NCI-H2029 treated with DMSO at 0.1 percent for 48 hours (cell line): Measurements from ENCODE around the gene C12orf54.
"Not testable (repeated sequence)": the region's sequence is repeated elsewhere in the genome, so short reads cannot be mapped to it uniquely, and the experiment has no call there.

Experiments
- DNase-seq: peaks from one replicate; lab custom pipeline; 2025; lab: John Stamatoyannopoulos, UW

Gene C12orf54

GRCh38 chr12:48510111-48510510, 27.8 kb downstream of the C12orf54 start:
- no peak for DNase-seq

- DNase-seq, result no peak
Measured at GRCh38 chr12:48512855-48513254, 30.6 kb downstream of the C12orf54 start.

DNA sequence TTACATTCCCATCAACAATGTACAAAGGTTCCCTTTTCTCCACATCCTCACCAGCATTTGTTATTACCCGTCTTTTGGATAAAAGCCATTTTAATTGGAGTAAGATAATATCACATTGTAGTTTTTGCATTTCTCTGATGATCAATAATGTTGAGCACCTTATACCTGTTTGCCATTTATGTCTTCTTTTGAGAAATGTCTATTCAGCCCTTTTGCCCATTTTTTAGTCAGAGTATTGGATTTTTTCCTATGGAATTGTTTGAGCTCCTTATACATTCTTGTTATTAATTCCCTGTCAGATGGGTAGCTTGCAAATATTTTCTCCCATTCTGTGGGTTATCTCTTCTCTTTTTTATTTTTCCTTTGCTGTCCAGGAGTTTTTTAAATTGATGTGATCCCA, 32.4 kb downstream of the C12orf54 start:
- DNase-seq, result no peak

- DNase-seq, result not testable (repeated sequence)
Measured at GRCh38 chr12:48520381-48520780, 38.1 kb downstream of the C12orf54 start.

GRCh38 chr12:48525332-48525731, 43.0 kb downstream of the C12orf54 start, which contains the start of gene OR8S1:
TSS of gene OR8S1 (plus strand) at chr12:48525632. CDS start at chr12:48525632, 0 bp downstream.
- no peak for DNase-seq

DNA sequence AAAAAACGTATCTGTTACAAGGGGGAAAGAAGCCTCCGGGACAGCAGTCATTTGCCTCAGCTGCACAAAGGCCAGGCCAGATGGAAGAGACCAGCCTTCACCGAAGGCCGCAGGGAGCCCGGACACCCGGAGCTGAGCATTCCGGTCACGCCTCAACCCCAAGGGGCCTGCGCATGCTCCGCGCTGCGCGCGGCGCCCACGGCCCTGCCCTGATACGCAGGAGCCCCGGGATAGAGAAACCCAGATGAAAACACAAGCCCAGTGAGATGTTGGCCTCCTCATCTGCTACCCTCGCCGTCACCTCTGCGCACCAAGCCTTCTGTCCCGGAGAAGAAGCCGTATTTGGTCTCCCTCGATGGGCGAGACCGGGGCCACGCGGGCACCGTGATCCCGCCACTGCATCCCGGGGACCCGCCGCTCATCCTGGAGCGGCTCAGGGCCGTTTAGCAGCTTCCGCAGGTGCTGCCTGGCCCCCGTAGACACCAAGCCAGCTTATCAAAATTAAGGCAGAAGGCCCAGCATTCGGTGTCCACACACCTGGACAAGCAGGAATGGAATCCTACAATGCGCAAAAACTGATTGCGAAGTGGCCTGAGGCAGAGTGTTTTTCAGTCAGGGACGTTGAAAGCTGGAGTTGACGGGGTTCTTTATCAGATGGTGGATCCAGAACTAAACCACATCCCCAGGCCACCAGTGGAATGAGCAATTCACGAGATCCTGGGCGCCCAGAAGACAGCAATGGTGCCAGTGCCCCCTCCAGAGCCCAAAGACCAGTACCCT, 45.8 kb downstream of the C12orf54 start:
- DNase-seq, result no peak

DNA sequence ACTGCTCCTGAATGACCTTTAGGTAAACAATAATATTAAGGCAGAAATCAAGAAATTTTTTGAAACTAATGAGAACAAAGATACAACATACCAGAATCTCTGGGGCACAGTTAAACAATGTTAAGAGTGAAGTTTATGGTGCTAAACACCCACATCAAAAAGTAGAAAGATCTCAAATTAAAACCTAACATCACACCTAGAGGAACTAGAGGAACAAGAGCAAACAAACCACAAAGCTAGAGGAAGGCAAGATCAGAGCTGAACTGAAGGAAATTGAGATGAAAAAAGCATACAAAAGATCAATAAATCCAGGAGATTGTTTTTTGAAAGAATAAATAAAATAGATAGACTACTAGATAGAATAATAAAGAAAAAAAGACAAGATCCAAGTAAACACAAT, 50.3 kb downstream of the C12orf54 start:
- DNase-seq, result no peak

DNA sequence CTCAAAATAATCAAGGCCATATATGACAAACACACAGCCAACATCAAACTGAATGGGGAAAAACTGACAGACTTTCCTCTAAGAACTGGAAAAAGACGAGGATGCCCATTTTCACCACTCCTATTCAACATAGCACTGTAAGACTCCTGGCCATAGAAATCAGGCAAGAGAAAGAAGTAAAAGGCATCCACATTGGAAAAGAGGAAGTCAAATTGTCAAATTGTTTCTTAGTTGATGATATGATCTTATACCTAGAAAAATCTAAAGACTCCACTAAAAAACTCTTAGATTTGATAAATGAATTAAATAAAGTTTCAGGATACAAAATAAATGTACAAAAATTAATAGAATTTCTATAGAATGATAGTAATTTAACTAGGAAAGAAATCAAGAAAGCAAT, 54.3 kb downstream of the C12orf54 start:
- no peak for DNase-seq

- DNase-seq, result no peak
Measured at GRCh38 chr12:48542300-48542928, 60.1 kb downstream of the C12orf54 start.

DNA sequence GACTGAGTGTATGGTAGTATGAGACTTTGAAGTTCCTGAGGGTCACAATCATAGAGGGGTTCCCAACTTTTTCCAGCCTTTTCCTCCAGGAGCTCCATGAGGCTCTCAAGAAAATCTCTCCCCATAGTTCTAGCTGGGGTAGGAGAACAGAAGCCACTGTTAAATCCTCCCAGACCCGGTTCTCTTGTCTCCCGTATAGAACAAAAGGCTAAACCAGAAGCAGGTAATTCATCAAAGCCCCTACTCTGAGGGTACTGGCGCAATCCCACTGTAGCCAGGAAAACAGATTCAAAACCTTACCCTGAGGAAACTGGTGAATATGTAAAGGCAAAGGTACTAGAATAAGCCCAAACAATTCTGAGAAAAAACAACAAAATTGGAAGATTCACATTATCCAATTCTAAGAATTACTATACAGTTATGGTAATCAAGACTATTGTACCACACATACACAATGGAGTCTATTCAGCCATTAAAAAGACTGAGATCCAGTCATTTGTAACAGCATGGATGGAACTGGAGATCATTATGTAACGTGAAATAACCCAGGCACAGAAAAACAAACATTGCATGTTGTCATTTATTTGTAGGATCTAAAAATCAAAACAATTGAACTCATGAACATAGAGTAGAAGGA, 63.7 kb downstream of the C12orf54 start:
- no peak for DNase-seq
